GM11168 (cell line): Measurements from ENCODE around the gene OR2V2.
"Not testable (repeated sequence)": the region's sequence is repeated elsewhere in the genome, so short reads cannot be mapped to it uniquely, and the experiment has no call there.

Experiments
- in situ Hi-C: fragments of 300-500 bp; cut with MboI; formaldehyde crosslinking; loops from one replicate; pipeline ENCODE4 v1.12.0; 2022; ENCODE audit warnings: low sequenced_read_pairs; ENCODE audit not compliant: unreplicated experiment

The OR2V2 gene

GRCh38 chr5:181166812-181167733 is 19.7 kb downstream of the OR2V2 start:
- in situ Hi-C loops: no loop called here

GRCh38 chr5:181167814-181168488 is 20.6 kb downstream of the OR2V2 start:
- in situ Hi-C loops: no loop called here

GRCh38 chr5:181168595-181169118 is 21.3 kb downstream of the OR2V2 start:
- in situ Hi-C loops: no loop called here

GRCh38 chr5:181169459-181170236 is 22.3 kb downstream of the OR2V2 start:
- in situ Hi-C loops: loop anchor here (5.0 kb wide), 1 partner anchor 53 kb away; the partner anchor contains the start of gene TRIM41

GRCh38 chr5:181170237-181170825 is 22.9 kb downstream of the OR2V2 start:
- in situ Hi-C loops: loop anchor here (5.0 kb wide), 1 partner anchor 52 kb away; the partner anchor contains the start of gene TRIM41

GRCh38 chr5:181170996-181171395 is 23.6 kb downstream of the OR2V2 start:
- in situ Hi-C loops: loop anchor here (5.0 kb wide), 1 partner anchor 51 kb away; the partner anchor contains the start of gene TRIM41

- in situ Hi-C loops: loop anchor here (5.0 kb wide), 1 partner anchor 51 kb away; the partner anchor contains the start of gene TRIM41
These were observed 24.4 kb downstream of the OR2V2 start for GRCh38 chr5:181171782-181172181.

- in situ Hi-C loops: loop anchor here (5.0 kb wide), 1 partner anchor 49 kb away; the partner anchor contains the start of gene TRIM41
These were observed 25.6 kb downstream of the OR2V2 start for GRCh38 chr5:181173027-181173419.

GRCh38 chr5:181173420-181174342 is 26.3 kb downstream of the OR2V2 start:
- in situ Hi-C loops: loop anchor here (5.0 kb wide), 1 partner anchor 49 kb away; the partner anchor contains the start of gene TRIM41

GRCh38 chr5:181176254-181176952 is 29.0 kb downstream of the OR2V2 start:
- in situ Hi-C loops: no loop called here

- in situ Hi-C loops: not testable (repeated sequence)
These were observed 30.2 kb downstream of the OR2V2 start for GRCh38 chr5:181177559-181177958.

- in situ Hi-C loops: loop anchor here (5.0 kb wide), 1 partner anchor 80 kb away; no protein-coding TSS in a partner anchor
These were observed 34.5 kb downstream of the OR2V2 start for GRCh38 chr5:181181650-181182565.

- in situ Hi-C loops: loop anchor here (5.0 kb wide), 1 partner anchor 80 kb away; no protein-coding TSS in a partner anchor
These were observed 35.3 kb downstream of the OR2V2 start for GRCh38 chr5:181182651-181183050.

GRCh38 chr5:181184845-181185216 is 37.4 kb downstream of the OR2V2 start:
- in situ Hi-C loops: loop anchor here (5.0 kb wide), 1 partner anchor 83 kb away; no protein-coding TSS in a partner anchor

- in situ Hi-C loops: no loop called here
These were observed 38.2 kb downstream of the OR2V2 start for GRCh38 chr5:181185560-181185959.

GRCh38 chr5:181186022-181186421 is 38.6 kb downstream of the OR2V2 start:
- in situ Hi-C loops: no loop called here
